Renal cortical epithelial cell (primary cell): ENCODE measurements around the gene DNPH1. TPM values are rescaled to one million over a fixed set of nuclear protein-coding genes. Genes with fewer than 3 reads are reported as not detected.

Experiments
- DNase-seq: peaks from one replicate; pipeline ENCODE4 v3.0.0-alpha.2; 2011; ENCODE audit warnings: low read depth
- total RNA-seq: library from RNA; depleted of rRNA; stranded (reverse); fragments of >200 nt; gene quantifications from 2 replicates; pipeline ENCODE4 v1.2.3, GENCODE V29; 2014

The DNPH1 gene
- total RNA-seq, 1 donor from 2014 or later, result 37.1 TPM

- DNase-seq, result peak; percentile 46
Measured at GRCh38 chr6:43263314-43264178, 34.3 kb upstream of the DNPH1 start.

- no peak for DNase-seq
Measured at GRCh38 chr6:43262780-43263313, 33.6 kb upstream of the DNPH1 start.

- DNase-seq, result no peak
Measured at GRCh38 chr6:43262000-43262779, 32.9 kb upstream of the DNPH1 start.

GRCh38 chr6:43261198-43261597 lies 31.9 kb upstream of the DNPH1 start:
- DNase-seq, result no peak

- no peak for DNase-seq
Measured at GRCh38 chr6:43260791-43261190, 31.5 kb upstream of the DNPH1 start.

GRCh38 chr6:43258807-43259686 lies 29.8 kb upstream of the DNPH1 start:
- no peak for DNase-seq

- no peak for DNase-seq
Measured at GRCh38 chr6:43258180-43258579, 28.9 kb upstream of the DNPH1 start.

- no peak for DNase-seq
Measured at GRCh38 chr6:43257367-43258145, 28.3 kb upstream of the DNPH1 start.

- no peak for DNase-seq
Measured at GRCh38 chr6:43256670-43257366, 27.5 kb upstream of the DNPH1 start.

- no peak for DNase-seq
Measured at GRCh38 chr6:43255408-43256054, 26.2 kb upstream of the DNPH1 start.

- DNase-seq, result no peak
Measured at GRCh38 chr6:43254846-43255245, 25.6 kb upstream of the DNPH1 start.

- no peak for DNase-seq
Measured at GRCh38 chr6:43254138-43254817, 25.0 kb upstream of the DNPH1 start.

- DNase-seq, result no peak
Measured at GRCh38 chr6:43253401-43253800, 24.1 kb upstream of the DNPH1 start.

- no peak for DNase-seq
Measured at GRCh38 chr6:43250992-43251373, 21.7 kb upstream of the DNPH1 start.

- DNase-seq, result no peak
Measured at GRCh38 chr6:43248791-43249190, 19.5 kb upstream of the DNPH1 start.

- no peak for DNase-seq
Measured at GRCh38 chr6:43248101-43248500, 18.8 kb upstream of the DNPH1 start.

GRCh38 chr6:43247114-43247999 lies 18.1 kb upstream of the DNPH1 start:
- DNase-seq, result peak; percentile 54
